ENCODE results near the gene TMEM126B.
A peak's percentile ranks its signal among the peaks of the same experiment; 100 is the strongest.
"Not testable (repeated sequence)": the region's sequence is repeated elsewhere in the genome, so short reads cannot be mapped to it uniquely, and the experiment has no call there.

The TMEM126B gene

GRCh38 chr11:85647604-85648299, 19.4 kb downstream of the TMEM126B start, which contains the start of gene TMEM126A:
TSS of gene TMEM126A (plus strand) at chr11:85647967. CDS start at chr11:85650256, 2,289 bp downstream.
- peak; percentile 83 for DNase-seq (ENCODE audit: low spot score)

DNA sequence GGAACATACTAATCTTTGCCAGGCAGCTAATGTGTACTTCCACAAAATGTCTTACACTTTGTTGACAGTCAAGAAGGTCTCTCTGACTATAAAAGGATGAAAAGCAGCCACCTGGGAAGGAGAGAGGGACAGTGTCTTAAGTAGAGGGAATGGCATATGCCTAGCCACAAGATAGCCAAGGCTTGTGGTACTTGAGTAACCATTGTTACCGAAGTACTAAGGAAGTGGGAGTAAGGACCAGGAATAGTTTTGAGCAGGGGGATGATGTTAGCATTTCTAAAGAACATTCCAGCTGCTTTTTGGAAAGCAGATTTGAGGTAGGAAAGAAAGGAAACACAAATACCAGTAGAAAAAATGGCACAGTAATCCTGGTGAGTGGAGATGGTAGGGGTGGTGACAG, 22.7 kb downstream of the TMEM126B start:
- DNase-seq (ENCODE audit: low spot score), result no peak

DNA sequence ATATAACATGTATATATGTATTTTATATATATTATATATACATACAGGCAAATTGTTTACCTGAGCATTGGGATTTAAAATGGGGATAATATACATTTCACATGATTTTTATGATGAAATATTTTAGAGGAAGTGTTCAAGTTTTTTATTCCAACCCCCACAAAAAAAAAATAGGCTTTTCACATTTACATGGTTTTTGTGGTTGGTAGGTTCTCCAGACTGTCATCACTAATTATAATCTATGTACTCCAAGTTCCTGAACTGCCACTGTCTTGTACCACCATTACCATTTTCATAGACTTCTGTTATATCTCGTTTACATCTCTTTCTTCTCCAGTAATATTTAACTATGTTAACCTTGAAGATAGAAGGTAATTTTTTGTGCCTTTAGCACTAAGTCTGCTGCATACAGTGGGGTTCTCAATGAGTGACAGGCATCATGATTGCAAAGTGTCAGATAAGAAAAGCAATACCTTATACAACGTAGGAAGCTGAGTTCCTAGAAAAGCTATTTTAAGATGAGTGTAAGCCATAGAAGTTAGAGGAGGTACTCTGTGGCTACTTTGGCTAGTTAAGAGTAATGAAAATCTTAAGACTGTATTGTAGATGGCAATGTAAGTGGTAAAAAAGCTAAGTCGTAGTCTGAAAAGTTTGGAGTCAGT, 24.5 kb downstream of the TMEM126B start:
- DNase-seq (ENCODE audit: low spot score), result no peak

DNA sequence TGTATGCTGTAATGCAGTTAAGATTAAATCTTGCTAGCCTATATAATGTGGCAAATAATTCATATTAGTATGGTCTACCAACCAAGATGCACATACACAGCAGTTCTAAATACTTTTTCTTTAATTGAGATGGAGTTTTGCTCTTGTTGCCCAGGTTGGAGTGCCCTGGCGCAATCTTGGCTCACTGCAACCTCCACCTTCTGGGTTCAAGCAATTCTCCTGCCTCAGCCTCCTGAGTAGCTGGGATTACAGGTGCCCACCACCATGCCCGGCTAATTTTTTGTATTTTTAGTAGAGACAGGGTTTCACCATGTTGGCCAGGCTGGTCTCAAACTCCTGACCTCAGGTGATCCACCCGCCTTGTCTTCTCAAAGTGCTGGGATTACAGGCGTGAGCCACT, 25.9 kb downstream of the TMEM126B start:
- DNase-seq (ENCODE audit: low spot score), result not testable (repeated sequence)

- no peak for DNase-seq (ENCODE audit: low spot score)
These were observed 28.4 kb downstream of the TMEM126B start for GRCh38 chr11:85656777-85657176.

GRCh38 chr11:85658180-85658579, 29.8 kb downstream of the TMEM126B start:
- DNase-seq (ENCODE audit: low spot score), result no peak

GRCh38 chr11:85661972-85662664, 33.7 kb downstream of the TMEM126B start:
- DNase-seq (ENCODE audit: low spot score), result peak; percentile 31

DNA sequence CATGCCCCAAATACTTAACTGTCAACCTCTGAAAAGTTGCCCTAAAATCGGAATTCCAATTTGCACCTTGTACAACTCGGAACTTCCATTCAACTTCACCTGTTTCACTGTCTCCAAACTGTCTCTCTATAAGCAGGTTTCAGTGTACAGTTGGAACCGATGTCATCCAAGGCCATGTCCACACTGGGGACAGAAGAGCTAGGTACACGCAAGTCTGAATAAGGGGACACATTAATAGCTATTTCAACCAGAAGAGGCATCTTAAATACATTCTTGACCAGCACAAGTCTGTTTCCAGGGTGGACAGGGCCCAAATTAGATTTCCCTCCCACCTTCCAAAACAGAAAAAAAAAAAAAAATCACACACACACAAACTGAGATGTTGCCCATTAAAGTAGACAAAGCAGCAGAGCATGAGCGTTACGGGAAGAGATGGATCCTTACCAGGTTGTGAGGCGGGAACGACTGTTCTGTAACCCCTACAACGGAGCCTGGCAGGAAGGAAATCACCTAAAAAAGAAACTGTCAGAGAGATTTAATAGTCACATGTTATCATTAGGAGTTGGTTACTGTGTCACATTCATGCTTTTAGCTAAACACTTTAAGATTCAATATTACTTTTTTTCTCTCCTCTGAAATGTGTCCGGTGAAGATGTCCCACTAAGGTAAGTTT, 34.8 kb downstream of the TMEM126B start:
- DNase-seq (ENCODE audit: low spot score), result peak; percentile 40

- peak; percentile 82 for DNase-seq (ENCODE audit: low spot score)
These were observed 35.6 kb downstream of the TMEM126B start for GRCh38 chr11:85663753-85664614.

GRCh38 chr11:85664615-85665481, 36.5 kb downstream of the TMEM126B start, which contains the start of gene CREBZF:
TSS of gene CREBZF (minus strand) at chr11:85665129. CDS start at chr11:85664875, 254 bp downstream.
- peak; percentile 97 for DNase-seq (ENCODE audit: low spot score)

- DNase-seq (ENCODE audit: low spot score), result no peak
These were observed 37.3 kb downstream of the TMEM126B start for GRCh38 chr11:85665733-85666132.

DNA sequence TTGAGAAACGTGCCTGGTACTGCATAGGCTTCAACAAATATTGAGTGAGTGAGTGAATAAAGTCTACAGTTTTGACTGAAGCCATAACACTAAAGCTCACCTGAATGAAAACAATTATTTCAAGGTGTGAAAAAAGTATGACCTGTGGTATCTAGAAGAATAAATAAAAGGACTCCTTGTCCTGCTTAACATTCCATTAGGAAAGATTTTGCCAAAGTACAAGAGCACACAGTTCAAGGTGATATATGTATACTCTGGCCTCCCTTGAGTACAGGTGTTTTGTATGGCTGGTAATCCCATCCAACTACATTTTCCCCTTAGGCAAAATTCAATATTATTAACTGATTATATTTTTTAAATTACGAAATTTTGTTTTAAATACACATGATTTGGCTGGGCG, 38.3 kb downstream of the TMEM126B start:
- DNase-seq (ENCODE audit: low spot score), result no peak

GRCh38 chr11:85668157-85668556, 39.8 kb downstream of the TMEM126B start:
- DNase-seq (ENCODE audit: low spot score), result no peak

GRCh38 chr11:85670949-85671663, 42.7 kb downstream of the TMEM126B start:
- not testable (repeated sequence) for DNase-seq (ENCODE audit: low spot score)

GRCh38 chr11:85672105-85672902, 43.9 kb downstream of the TMEM126B start:
- DNase-seq (ENCODE audit: low spot score), result no peak

GRCh38 chr11:85673393-85673792, 45.0 kb downstream of the TMEM126B start:
- no peak for DNase-seq (ENCODE audit: low spot score)

GRCh38 chr11:85679576-85679975, 51.2 kb downstream of the TMEM126B start:
- no peak for DNase-seq (ENCODE audit: low spot score)

DNA sequence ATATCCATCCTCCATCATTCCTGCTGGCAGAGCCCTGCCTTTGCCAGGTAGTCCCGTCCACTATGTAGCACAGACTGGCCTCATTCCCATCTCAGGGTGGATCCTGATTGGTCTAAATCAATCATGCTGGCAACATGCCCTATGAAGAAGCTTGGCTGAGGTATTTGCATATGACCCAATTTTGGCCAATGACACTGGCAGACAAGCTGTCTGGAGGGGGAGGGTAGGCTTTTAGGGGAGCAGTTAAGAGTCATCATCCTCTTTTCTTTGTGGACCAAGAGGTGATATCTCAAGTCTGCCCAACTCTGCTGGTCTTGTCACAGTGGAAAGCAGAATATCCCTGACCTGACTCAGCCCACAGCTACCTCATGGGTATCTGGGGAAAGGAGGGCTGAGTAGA, 52.5 kb downstream of the TMEM126B start:
- no peak for DNase-seq (ENCODE audit: low spot score)

Data from hematopoietic multipotent progenitor cell treated with erythropoietin and hydrocortisone succinate and interleukin-3 and kit ligand, for 17 days (in vitro differentiated cells).